Common myeloid progenitor, CD34-positive (primary cell): ENCODE measurements around the gene ASTN1.

Source experiments
- CTCF ChIA-PET: fragments of 350-600 bp; sonication (Branson Sonifier 250); formaldehyde crosslinking; loops from one replicate; lab custom pipeline; 2021; ENCODE audit warnings: antibody characterized with exemption; lab: Charles Lee
- POLR2A ChIA-PET: fragments of 350-600 bp; sonication (Branson Sonifier 250); formaldehyde crosslinking; loops from one replicate; lab custom pipeline; 2021; ENCODE audit warnings: antibody characterized with exemption; lab: Charles Lee
- DNase-seq, 3 donors: peaks; one replicate each; pipeline versions ENCODE4 v3.0.0 to v3.0.0-alpha.2; 2013
- H3K27ac ChIP-seq, 2 experiments: 1 replicate in 1 of 2; 2 replicates in 1 of 2; pipeline ENCODE4 v1.7.0; 2013; ENCODE audit warnings: inconsistent platforms in 2 of 2, low read length in 2 of 2, mild to moderate bottlenecking in 2 of 2, low read depth in 1 of 2, moderate library complexity in 1 of 2; ENCODE audit not compliant: severe bottlenecking in 2 of 2, insufficient read depth in 1 of 2, poor library complexity in 1 of 2
- H3K27me3 ChIP-seq, 5 experiments: replicated peaks in 2 of 5; 1 replicate in 3 of 5; 2 replicates in 2 of 5; pipeline versions ENCODE4 v1.6.1 to v1.7.0; 2013; ENCODE audit warnings: low read length in 4 of 5, mild to moderate bottlenecking in 2 of 5, moderate library complexity in 2 of 5, inconsistent platforms in 1 of 5; ENCODE audit not compliant: insufficient read depth in 5 of 5, control insufficient read depth in 4 of 5
- H3K36me3 ChIP-seq, 4 experiments: 1 replicate in 2 of 4; 2 replicates in 2 of 4; pipeline versions ENCODE4 v1.6.1 to v1.7.0; 2013; ENCODE audit warnings: low read length in 3 of 4, control low read depth in 1 of 4, mild to moderate bottlenecking in 1 of 4; ENCODE audit not compliant: control insufficient read depth in 4 of 4, insufficient read depth in 4 of 4
- H3K4me1 ChIP-seq, 4 experiments: 1 replicate in 3 of 4; 2 replicates in 1 of 4; pipeline versions ENCODE4 v1.6.1 to v1.7.1; 2013; ENCODE audit warnings: low read length in 3 of 4, mild to moderate bottlenecking in 3 of 4, control low read depth in 1 of 4, inconsistent platforms in 1 of 4, moderate library complexity in 1 of 4; ENCODE audit not compliant: control insufficient read depth in 4 of 4, insufficient read depth in 4 of 4; ENCODE audit errors: control extremely low read depth in 1 of 4
- H3K4me3 ChIP-seq, 7 experiments: 1 replicate in 4 of 7; 2 replicates in 3 of 7; pipeline versions ENCODE4 v1.5.1 to v1.7.0; 2013; ENCODE audit warnings: mild to moderate bottlenecking in 7 of 7, low read length in 6 of 7, moderate library complexity in 6 of 7, inconsistent platforms in 2 of 7, low read depth in 2 of 7, control low read depth in 1 of 7; ENCODE audit not compliant: insufficient read depth in 4 of 7, control insufficient read depth in 1 of 7; ENCODE audit errors: extremely low read depth in 1 of 7
- H3K9me3 ChIP-seq, 5 experiments: 1 replicate in 4 of 5; 2 replicates in 1 of 5; pipeline versions ENCODE4 v1.6.1 to v1.7.1; 2013; ENCODE audit warnings: low read length in 4 of 5, mild to moderate bottlenecking in 2 of 5, inconsistent platforms in 1 of 5, low read depth in 1 of 5, moderate library complexity in 1 of 5; ENCODE audit not compliant: control insufficient read depth in 4 of 5, insufficient read depth in 2 of 5; ENCODE audit errors: control extremely low read depth in 1 of 5
- WGBS: methylation state at CpG from one replicate; pipeline ENCODE4 v1.1.5; 2013; ENCODE audit not compliant: insufficient coverage; 5-methylcytosine and 5-hydroxymethylcytosine counted together

ASTN1 gene

DNA sequence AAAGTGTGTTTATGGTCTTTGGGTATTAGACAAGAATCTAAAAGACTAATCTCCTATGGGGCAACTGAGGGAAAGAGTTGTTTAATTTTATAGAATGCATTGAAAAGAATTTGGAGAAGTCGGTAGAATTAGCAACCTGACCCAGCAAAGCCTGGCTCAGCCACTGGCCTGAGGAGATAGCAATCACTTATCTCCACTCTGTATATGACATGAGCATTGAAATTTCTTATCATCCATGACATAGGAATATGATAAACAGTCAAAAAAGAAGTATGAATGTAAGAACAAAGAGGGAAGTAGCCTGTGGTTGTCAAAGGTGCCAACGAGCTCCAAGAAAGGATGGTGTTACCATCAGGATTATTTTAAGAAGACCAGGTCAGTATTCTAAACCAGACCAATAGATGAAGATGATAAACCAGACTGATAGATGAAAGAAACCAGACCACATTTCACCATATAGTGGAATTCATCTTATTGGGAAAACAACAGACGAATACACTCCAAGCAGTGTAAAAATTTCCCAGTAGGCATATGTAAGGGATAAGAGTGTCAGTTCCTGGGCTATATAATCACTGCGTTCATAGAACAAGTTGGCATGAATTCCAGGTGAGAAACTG is 35.7 kb downstream of the ASTN1 start:
- Histone ChIP-seq H3K27ac (no peak overlapping the region), H3K9me3 (no peaks in the 10 kb centered on the region), H3K4me3 (no peak overlapping the region), H3K36me3 (no peaks in the 10 kb centered on the region), H3K27me3 (no peaks in the 10 kb centered on the region), H3K4me1 (no peaks in the 10 kb centered on the region)
- ChIA-PET POLR2A (no interaction called here), CTCF (no interaction called here)
- no peak for DNase-seq
- WGBS: no CpG with 5 or more reads among the region's 4 CpGs

DNA sequence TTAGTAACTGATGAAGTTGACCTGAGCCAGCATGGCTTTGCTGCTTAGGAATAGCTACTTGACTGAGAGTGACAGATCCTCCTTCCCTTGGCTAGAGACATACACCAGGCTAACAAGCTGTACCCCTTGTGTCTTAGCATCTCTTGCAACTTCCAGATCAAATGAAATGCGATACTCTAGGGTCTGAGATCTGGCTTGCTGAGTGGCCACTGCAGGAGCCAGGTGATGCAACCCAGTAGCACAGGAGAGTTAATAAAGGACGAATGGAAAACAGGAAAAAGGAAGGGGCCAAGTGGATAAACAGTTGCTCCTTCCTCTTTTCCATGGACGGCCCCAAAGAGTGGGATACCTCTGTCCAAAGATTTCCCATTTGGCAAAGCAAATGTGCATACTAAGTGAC is 38.2 kb downstream of the ASTN1 start:
- no peaks in the 10 kb centered on the region for H3K36me3 ChIP-seq
- POLR2A ChIA-PET: no interaction called here
- 39% methylated on average over 3 of the region's 3 CpGs for WGBS
- no peak overlapping the region for H3K4me3 ChIP-seq
- CTCF ChIA-PET: no interaction called here
- no peaks in the 10 kb centered on the region for H3K27me3 ChIP-seq
- H3K4me1 ChIP-seq: no peaks in the 10 kb centered on the region
- H3K9me3 ChIP-seq: no peaks in the 10 kb centered on the region
- H3K27ac ChIP-seq: no peak overlapping the region
- DNase-seq: no peak

DNA sequence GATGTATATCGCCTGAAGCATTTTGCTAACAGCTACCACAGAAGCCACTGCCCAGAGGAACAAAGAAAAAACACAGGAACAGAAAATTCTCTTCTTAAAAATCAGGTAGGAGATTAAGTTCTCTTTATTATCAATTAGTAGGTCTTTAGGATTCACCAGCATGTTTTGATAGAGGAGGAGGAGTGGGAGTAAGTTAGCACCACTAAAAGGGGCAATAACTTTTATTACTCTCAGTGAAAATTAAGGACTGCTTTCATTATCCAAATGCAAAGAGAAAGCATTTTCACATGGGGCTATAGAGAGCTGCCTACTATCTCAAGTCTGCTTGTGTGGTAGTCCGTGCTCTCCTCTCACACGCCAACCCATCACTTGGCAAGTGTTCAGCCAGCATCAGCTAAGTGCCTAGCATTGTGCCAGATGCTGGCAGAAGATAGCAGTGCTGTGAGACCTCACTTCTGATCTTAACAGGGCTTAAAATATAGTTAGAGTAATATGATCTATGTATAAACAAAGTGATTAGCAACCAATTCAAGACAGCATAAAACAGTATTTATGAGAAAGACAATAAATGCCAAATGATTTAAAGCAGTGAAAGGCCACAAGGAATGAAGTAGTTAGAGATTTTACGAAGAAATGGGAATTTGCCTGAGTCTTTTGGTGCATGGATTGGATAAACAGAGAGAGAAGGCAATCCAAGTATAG is 39.8 kb downstream of the ASTN1 start:
- H3K4me3 ChIP-seq: no peak overlapping the region
- no peaks in the 10 kb centered on the region for H3K4me1 ChIP-seq
- ChIA-PET CTCF (no interaction called here), POLR2A (no interaction called here)
- H3K27me3 ChIP-seq: no peaks in the 10 kb centered on the region
- whole genome bisulfite sequencing: 97% methylated on average over 3 of the region's 4 CpGs
- no peak for DNase-seq
- H3K27ac ChIP-seq: no peak overlapping the region
- H3K36me3 ChIP-seq: no peaks in the 10 kb centered on the region
- H3K9me3 ChIP-seq: no peaks in the 10 kb centered on the region

DNA sequence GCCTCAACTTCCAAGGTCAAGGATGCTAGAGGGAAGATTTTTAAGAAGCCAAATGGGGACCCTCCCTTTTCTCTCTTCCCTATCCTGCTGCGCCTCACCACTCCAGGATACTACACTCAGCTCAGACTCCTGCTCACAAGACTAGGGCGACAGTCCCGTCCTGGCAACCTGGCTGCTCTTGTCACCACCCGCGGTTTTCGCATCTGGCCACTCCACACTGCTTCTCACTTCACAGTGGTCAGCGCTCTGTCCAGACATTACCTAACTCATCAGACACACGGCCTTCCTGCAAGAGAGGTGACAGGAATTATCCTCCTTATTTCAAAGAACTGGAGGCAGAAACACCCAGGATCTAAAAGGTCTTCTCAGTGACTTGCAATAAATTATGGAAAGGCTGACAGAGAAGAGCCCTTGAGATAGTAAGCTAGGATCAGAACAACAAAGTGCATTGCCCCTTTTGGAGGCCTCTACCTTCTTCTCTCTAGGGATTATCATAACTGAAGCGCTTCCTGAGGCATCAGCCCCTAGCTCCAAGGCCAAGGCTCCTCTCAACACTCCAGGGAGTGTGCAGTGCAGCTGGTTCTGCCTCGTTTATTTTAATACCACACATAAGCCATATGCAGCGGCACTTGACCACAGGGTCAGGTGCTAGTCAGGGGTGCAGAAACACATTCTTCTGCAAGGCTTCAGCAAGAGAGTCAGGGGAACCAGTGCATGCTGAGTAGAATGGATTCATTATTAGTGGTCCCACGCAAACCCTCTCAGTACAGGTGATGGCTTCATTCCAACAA is 41.9 kb downstream of the ASTN1 start:
- ChIA-PET CTCF (no interaction called here), POLR2A (no interaction called here)
- H3K36me3 ChIP-seq: no peaks in the 10 kb centered on the region
- no peaks in the 10 kb centered on the region for H3K9me3 ChIP-seq
- H3K4me3 ChIP-seq: no peak overlapping the region
- no peak overlapping the region for H3K27ac ChIP-seq
- H3K27me3 ChIP-seq: no peaks in the 10 kb centered on the region
- H3K4me1 ChIP-seq: no peaks in the 10 kb centered on the region
- no peak for DNase-seq
- WGBS: 95% methylated on average over 11 of the region's 12 CpGs

DNA sequence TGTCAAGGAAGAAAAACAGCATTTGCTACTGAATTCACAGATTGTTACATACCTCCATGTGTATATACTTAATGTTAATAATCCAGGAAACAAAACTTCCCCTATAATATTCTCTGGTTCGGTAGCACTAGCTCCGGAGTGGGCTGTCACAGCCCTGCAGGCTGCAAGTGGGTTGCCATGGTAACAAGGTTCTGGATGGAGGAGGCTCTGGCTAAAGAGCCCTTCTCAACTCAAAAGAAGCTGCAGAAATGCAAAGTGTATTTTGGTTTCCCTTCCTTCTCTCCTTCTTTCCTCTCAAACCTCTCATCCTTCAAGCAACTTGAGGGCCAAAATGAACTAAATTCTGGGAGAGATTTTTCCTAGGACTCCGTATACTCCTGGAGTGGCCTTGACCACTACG is 45.2 kb downstream of the ASTN1 start:
- no peaks in the 10 kb centered on the region for H3K4me1 ChIP-seq
- H3K27ac ChIP-seq: no peak overlapping the region
- no peaks in the 10 kb centered on the region for H3K9me3 ChIP-seq
- no peaks in the 10 kb centered on the region for H3K27me3 ChIP-seq
- no peak overlapping the region for H3K4me3 ChIP-seq
- H3K36me3 ChIP-seq: no peaks in the 10 kb centered on the region
- DNase-seq: no peak
- ChIA-PET POLR2A (interaction anchor here (0.7 kb wide), 1 partner anchor 16 kb away, joined by 3 read pairs; no protein-coding TSS in a partner anchor), CTCF (interaction anchor here (1.5 to 2.5 kb wide), 2 partner anchors 13 to 19 kb away, joined by 3 to 7 read pairs; no protein-coding TSS in a partner anchor)
- WGBS: 50% methylated on average over 3 of the region's 4 CpGs

DNA sequence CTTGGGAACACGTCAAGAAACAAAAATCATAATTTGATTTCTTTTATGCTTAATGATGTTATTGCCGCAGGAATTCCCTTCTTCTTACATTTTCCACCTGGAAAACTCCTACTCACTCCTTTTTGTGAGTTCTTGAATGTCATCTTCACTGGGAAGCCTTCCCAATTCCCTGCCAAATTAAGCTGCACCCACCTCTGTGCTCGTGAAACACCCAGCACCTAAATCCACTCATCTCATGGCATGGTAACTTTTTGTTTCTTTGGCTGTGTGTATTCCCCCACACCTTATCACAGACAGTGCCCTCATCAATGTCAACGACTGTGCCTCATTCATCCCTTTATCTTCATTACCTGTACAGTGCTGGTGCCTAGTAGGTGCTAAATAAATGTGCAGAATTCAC is 45.6 kb downstream of the ASTN1 start:
- Histone ChIP-seq H3K4me1 (no peaks in the 10 kb centered on the region), H3K36me3 (no peaks in the 10 kb centered on the region), H3K4me3 (no peak overlapping the region), H3K27me3 (no peaks in the 10 kb centered on the region), H3K9me3 (no peaks in the 10 kb centered on the region), H3K27ac (no peak overlapping the region)
- DNase-seq: no peak
- ChIA-PET POLR2A (interaction anchor here (0.7 kb wide), 1 partner anchor 16 kb away, joined by 3 read pairs; no protein-coding TSS in a partner anchor), CTCF (no interaction called here)
- WGBS: no CpG with 5 or more reads among the region's 4 CpGs

DNA sequence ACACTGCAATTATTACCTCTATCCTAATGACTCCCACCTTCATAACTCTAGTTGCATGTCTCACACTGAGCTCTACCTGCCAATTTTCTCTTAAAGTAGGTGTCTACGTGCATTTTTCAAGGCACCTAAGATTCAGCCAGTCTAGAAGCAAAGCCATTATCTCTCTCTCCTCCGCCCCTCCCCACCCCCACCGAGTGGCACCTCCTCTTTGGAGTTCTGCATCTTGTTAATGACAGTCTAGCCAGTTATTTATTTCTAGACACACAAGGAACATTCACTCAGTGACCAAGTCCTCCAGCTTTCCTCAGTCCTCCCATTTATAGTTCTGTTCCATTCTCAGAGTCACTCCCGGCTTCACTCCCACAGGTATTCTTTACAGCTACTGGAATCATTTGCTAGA is 47.6 kb downstream of the ASTN1 start:
- WGBS: 79% methylated on average over 2 of the region's 4 CpGs
- Histone ChIP-seq H3K27ac (no peak overlapping the region), H3K9me3 (no peaks in the 10 kb centered on the region), H3K4me1 (no peaks in the 10 kb centered on the region), H3K36me3 (no peaks in the 10 kb centered on the region), H3K4me3 (no peak overlapping the region), H3K27me3 (no peaks in the 10 kb centered on the region)
- no peak for DNase-seq
- ChIA-PET CTCF (no interaction called here), POLR2A (no interaction called here)
